Mononuclear cell (primary cell): ENCODE results near the gene FAM234A. TPM values are rescaled to one million over a fixed set of nuclear protein-coding genes. Genes with fewer than 3 reads are reported as not detected.

Experiments
- H3K27me3 ChIP-seq: 2 replicates; pipeline ENCODE4 v1.6.0; 2011; ENCODE audit warnings: low read length, control low read depth; ENCODE audit not compliant: insufficient read depth
- H3K4me1 ChIP-seq: 2 replicates; pipeline ENCODE4 v1.5.1; 2011; ENCODE audit warnings: mild to moderate bottlenecking, low read length, control low read depth; ENCODE audit not compliant: insufficient read depth
- H3K4me3 ChIP-seq: 2 replicates; pipeline ENCODE4 v1.5.1; 2011; ENCODE audit warnings: mild to moderate bottlenecking, low read length, moderate library complexity
- H3K9me3 ChIP-seq: 2 replicates; pipeline ENCODE4 v1.5.1; 2011; ENCODE audit warnings: low read depth, mild to moderate bottlenecking, control low read depth, low read length
- total RNA-seq: library from RNA; depleted of rRNA; stranded (reverse); fragments of >200 nt; gene quantifications from one replicate; pipeline ENCODE4 v1.2.3, GENCODE V29; 2012

FAM234A gene
- total RNA-seq, 1 donor = 22.1 TPM

- peaks cover 3% of the 10 kb centered on the region for H3K27me3 ChIP-seq
- H3K4me1 ChIP-seq = peaks cover 5% of the 10 kb centered on the region
These were observed 44.9 kb downstream of the FAM234A start for GRCh38 chr16:279531-279930.

GRCh38 chr16:280005-280460 lies 45.4 kb downstream of the FAM234A start:
- no peak overlapping the region for H3K4me3 ChIP-seq
- no peaks in the 10 kb centered on the region for H3K9me3 ChIP-seq
- peaks cover 3% of the 10 kb centered on the region for H3K27me3 ChIP-seq
- H3K4me1 ChIP-seq = peaks cover 4% of the 10 kb centered on the region

More at GRCh38 chr16:279531-279930, 44.9 kb downstream of the FAM234A start:
- H3K4me3 ChIP-seq = no peak overlapping the region
- H3K9me3 ChIP-seq = no peaks in the 10 kb centered on the region

- Histone ChIP-seq H3K4me3 (no peak within 1 kb of the TSS), H3K4me1 (no peaks in the 10 kb centered on the region), H3K9me3 (no peaks in the 10 kb centered on the region), H3K27me3 (peaks cover 3% of the 10 kb centered on the region)
These were observed 45.9 kb downstream of the FAM234A start, which contains the start of gene ARHGDIG for GRCh38 chr16:280552-280951. ARHGDIG (plus strand) TSS chr16:280591; CDS start chr16:280681, 90 bp downstream.

DNA sequence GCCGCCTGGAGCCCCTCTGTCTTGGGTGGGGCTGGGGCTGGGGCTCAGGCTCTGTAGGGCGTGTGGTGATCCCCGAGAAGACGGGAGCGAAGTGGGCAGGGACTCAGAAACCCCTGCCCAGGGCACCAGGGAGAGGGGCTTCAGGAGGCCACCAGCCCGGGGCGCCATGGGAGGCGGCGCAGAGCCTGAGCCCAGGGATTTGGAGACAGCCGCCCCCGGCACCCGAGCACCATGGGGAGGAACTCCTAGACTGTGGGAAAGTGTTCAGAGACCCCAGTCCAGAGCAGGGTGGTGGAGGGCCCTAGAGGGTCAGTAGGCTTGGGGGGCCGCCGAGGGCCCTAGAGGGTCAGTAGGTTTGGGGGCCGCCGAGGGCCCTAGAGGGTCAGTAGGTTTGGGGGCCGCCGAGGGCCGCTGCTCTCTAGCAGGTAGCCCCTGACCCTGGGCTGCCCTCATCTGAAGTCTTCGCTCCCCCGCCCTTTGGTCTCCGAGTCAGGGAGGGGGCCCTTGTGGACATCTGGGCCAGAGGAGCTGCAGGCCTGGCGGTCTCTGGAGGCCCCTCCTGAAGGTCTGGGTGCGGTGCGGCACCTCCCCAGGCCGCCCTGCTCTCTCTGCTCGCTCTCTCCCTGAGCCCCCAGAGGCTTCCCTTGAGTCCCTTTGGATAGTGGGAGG lies 46.5 kb downstream of the FAM234A start:
- Histone ChIP-seq H3K4me1 (no peaks in the 10 kb centered on the region), H3K27me3 (peaks cover 3% of the 10 kb centered on the region), H3K9me3 (no peaks in the 10 kb centered on the region), H3K4me3 (no peak overlapping the region)

GRCh38 chr16:281660-282255 lies 47.1 kb downstream of the FAM234A start:
- Histone ChIP-seq H3K4me1 (no peaks in the 10 kb centered on the region), H3K4me3 (no peak overlapping the region), H3K9me3 (no peaks in the 10 kb centered on the region), H3K27me3 (peaks cover 3% of the 10 kb centered on the region)

- Histone ChIP-seq H3K9me3 (no peaks in the 10 kb centered on the region), H3K4me3 (no peak overlapping the region), H3K27me3 (peaks cover 3% of the 10 kb centered on the region), H3K4me1 (no peaks in the 10 kb centered on the region)
These were observed 47.9 kb downstream of the FAM234A start for GRCh38 chr16:282491-282890.

GRCh38 chr16:283033-283805 lies 48.6 kb downstream of the FAM234A start, which contains the start of gene PDIA2:
PDIA2 (plus strand) TSS chr16:283164; CDS start chr16:283170, 6 bp downstream.
- H3K4me1 ChIP-seq = no peaks in the 10 kb centered on the region

GRCh38 chr16:284204-285120 lies 49.8 kb downstream of the FAM234A start:
- Histone ChIP-seq H3K4me3 (no peak overlapping the region), H3K4me1 (no peaks in the 10 kb centered on the region), H3K9me3 (no peaks in the 10 kb centered on the region), H3K27me3 (peaks cover 3% of the 10 kb centered on the region)

More at GRCh38 chr16:283033-283805, 48.6 kb downstream of the FAM234A start, which contains the start of gene PDIA2:
- Histone ChIP-seq H3K27me3 (peaks cover 3% of the 10 kb centered on the region), H3K9me3 (no peaks in the 10 kb centered on the region), H3K4me3 (no peak within 1 kb of the TSS)

- Histone ChIP-seq H3K9me3 (no peaks in the 10 kb centered on the region), H3K4me1 (no peaks in the 10 kb centered on the region), H3K27me3 (peaks cover 3% of the 10 kb centered on the region), H3K4me3 (no peak overlapping the region)
These were observed 50.8 kb downstream of the FAM234A start for GRCh38 chr16:285146-286055.

DNA sequence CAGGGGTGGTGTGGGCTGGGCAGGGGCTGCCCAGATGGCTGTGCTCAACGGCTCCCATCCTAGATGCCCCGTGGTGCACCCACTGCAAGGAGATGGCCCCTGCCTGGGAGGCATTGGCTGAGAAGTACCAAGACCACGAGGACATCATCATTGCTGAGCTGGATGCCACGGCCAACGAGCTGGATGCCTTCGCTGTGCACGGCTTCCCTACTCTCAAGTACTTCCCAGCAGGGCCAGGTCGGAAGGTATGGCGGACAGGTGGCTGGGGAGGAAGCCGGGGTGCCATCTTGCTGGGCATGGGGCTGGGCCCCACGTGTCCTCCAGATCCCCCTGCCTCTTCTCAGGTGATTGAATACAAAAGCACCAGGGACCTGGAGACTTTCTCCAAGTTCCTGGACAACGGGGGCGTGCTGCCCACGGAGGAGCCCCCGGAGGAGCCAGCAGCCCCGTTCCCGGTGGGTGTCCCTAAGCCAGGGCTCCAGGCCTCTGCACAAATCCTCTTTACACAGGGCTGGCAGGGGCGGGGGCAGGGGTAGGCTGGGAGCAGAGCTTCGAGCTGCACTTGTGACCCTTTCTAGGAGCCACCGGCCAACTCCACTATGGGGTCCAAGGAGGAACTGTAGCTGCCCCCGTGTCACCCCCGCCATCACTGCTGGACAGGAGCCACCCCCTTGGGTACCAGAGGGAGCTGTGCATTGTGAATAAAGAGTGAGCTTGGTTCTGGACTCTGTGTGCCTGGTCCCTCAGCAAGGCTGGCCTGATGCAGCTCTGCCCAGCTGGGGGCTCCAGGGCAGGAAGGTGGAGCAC lies 52.1 kb downstream of the FAM234A start:
- H3K27me3 ChIP-seq = no peaks in the 10 kb centered on the region
- no peak overlapping the region for H3K4me3 ChIP-seq
- H3K9me3 ChIP-seq = no peaks in the 10 kb centered on the region
- no peaks in the 10 kb centered on the region for H3K4me1 ChIP-seq

DNA sequence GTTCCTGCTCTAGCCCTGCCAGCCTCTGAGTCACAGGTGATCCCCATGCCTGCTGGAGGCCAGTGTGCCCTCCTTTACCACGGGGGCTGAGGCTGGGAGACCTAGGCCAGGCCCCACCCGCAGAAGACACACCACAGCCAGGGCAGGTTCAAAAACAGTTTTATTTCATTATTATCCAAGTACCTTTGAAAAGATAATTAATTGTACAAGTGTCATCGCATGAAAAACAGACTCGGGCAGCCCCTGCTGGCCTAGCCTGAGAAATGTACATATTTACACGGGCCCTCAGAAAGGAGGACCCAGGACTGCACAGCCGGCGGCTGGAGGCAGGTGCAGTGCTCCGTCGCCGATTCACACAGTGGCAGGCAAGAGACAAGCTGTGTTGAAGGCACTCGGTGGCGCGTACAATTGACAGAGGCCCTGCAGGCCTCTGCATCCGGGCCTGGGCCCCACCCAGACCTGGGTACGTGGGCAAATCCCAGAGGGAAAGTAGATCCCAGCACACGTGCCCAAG lies 52.7 kb downstream of the FAM234A start:
- Histone ChIP-seq H3K4me3 (no peak overlapping the region), H3K4me1 (no peaks in the 10 kb centered on the region), H3K27me3 (no peaks in the 10 kb centered on the region), H3K9me3 (no peaks in the 10 kb centered on the region)

DNA sequence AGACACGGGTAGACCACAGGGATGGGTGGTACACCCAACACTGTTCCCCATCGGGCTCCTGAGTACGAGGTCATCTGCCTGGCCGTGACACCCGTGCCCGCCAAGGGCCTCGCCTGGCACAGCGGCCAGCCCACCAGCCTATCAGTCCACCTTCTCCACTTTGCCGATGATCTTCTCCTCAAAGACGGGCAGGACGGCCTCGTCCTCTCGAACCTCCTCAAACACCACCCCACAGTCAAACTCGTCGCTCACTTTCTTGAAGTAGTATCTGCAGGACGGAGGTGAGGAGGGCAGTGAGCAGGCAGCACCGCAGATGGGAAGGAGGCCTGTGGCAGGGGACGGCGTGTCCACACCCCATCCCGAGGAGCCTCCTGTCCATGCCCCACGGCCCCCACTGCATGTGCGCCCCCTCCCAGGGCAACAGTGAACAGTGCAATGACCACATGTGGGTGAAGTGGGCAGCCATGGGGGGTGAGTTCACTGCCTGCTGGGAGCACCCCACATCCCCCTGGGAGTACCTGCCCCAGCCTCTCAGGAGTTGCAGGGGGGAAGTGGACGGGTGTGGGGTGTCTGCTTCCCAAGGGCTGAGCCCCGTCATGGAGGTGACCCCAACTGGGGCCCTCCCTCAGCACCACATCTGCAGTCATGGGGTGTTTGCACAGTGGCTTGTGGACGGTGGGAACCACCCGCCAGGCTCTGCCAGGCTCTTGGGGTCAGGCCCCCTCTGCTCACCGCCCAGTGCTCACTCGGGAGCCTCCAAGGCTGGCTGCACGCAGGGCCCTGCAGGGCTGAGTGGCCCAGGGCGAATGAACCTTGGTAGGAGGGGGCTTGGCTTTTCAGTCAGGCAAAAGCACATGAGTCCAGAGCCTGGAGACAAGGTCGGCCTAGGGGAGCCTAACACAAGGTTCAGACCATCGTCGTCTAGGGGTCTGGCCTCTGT lies 53.6 kb downstream of the FAM234A start:
- H3K4me3 ChIP-seq = no peak overlapping the region
- H3K9me3 ChIP-seq = no peaks in the 10 kb centered on the region
- no peaks in the 10 kb centered on the region for H3K4me1 ChIP-seq
- H3K27me3 ChIP-seq = no peaks in the 10 kb centered on the region
